GM12878 (cell line): Measurements from ENCODE around the gene ZNF385A.

Experiments used
- ATF2 ChIP-seq: IDR thresholded peaks from 2 replicates; pipeline ENCODE4 v1.6.1; 2012; ENCODE audit warnings: low read length, inconsistent platforms
- CBX3 ChIP-seq: fragments of 200-600 bp; sonication (generic); IDR thresholded peaks from 2 replicates; pipeline ENCODE4 v1.6.1; 2016; ENCODE audit warnings: low read depth, borderline replicate concordance
- CEBPZ ChIP-seq: fragments of 150-350 bp; IDR thresholded peaks from 2 replicates; pipeline ENCODE4 v1.6.1; 2016; ENCODE audit warnings: low read depth, low read length
- CTCF ChIP-seq, 3 experiments: IDR thresholded peaks in 2 of 3; conservative IDR thresholded peaks in 1 of 3; 2 replicates each; pipeline ENCODE4 v1.5.1; 2011; ENCODE audit warnings: low read depth in 3 of 3, low read length in 3 of 3, mild to moderate bottlenecking in 3 of 3, control low read depth in 2 of 3, moderate library complexity in 2 of 3, inconsistent platforms in 1 of 3, mixed read lengths in 1 of 3; ENCODE audit not compliant: control insufficient read depth in 2 of 3, insufficient read depth in 1 of 3; ENCODE audit errors: extremely low read depth in 1 of 3
- GABPA ChIP-seq: IDR thresholded peaks from 2 replicates; pipeline ENCODE4 v1.6.1; 2014; ENCODE audit warnings: antibody characterized with exemption, low read depth, mild to moderate bottlenecking, inconsistent platforms
- NFXL1 ChIP-seq: fragments of 450-650 bp; IDR thresholded peaks from 2 replicates; pipeline ENCODE4 v1.6.1; 2017; ENCODE audit warnings: antibody characterized with exemption, mild to moderate bottlenecking, borderline replicate concordance
- NRF1 ChIP-seq: conservative IDR thresholded peaks from 2 replicates; pipeline ENCODE4 v1.6.1; 2011; ENCODE audit warnings: mild to moderate bottlenecking, low read depth, low read length, improper control_type of control experiment
- REST ChIP-seq: IDR thresholded peaks from 2 replicates; pipeline ENCODE4 v1.6.1; 2012; ENCODE audit warnings: mild to moderate bottlenecking, low read depth, low read length
- SREBF2 ChIP-seq: IDR thresholded peaks from 2 replicates; pipeline ENCODE4 v1.6.1; 2012; ENCODE audit warnings: mild to moderate bottlenecking, low read length
- SUPT20H ChIP-seq: IDR thresholded peaks from 2 replicates; pipeline ENCODE4 v1.6.1; 2011; ENCODE audit warnings: low read depth, mild to moderate bottlenecking, low read length, moderate library complexity, borderline replicate concordance; ENCODE audit not compliant: control insufficient read depth
- TAF1 ChIP-seq: IDR thresholded peaks from 2 replicates; pipeline ENCODE4 v1.6.1; 2011; ENCODE audit warnings: mild to moderate bottlenecking, low read depth, low read length, borderline replicate concordance
- TCF7 ChIP-seq: IDR thresholded peaks from 2 replicates; pipeline ENCODE4 v1.6.1; 2014; ENCODE audit warnings: antibody characterized with exemption, borderline replicate concordance
- ZBTB33 ChIP-seq: fragments of 450-650 bp; IDR thresholded peaks from 2 replicates; pipeline ENCODE4 v1.6.1; 2017; ENCODE audit warnings: mild to moderate bottlenecking
- ZNF24 ChIP-seq: fragments of 450-650 bp; IDR thresholded peaks from 2 replicates; pipeline ENCODE4 v1.6.1; 2017; ENCODE audit warnings: antibody characterized with exemption, mild to moderate bottlenecking

GRCh38 chr12:54426690-54427089 is 42.2 kb upstream of the ZNF385A start:
- TF ChIP-seq CTCF (IDR thresholded peaks at IDR 0.05 in 2 of 3, conservative IDR thresholded peaks at IDR 0.05 in 1 of 3; ENCODE audit: control insufficient read depth in 2 of 3, extremely low read depth in 1 of 3, insufficient read depth in 1 of 3, low read depth in 3 of 3, low read length in 3 of 3) (no peak), GABPA (no peak), ZNF24 (no peak), NFXL1 (no peak), ZBTB33 (no peak), SREBF2 (no peak), NRF1 (no peak), TCF7 (no peak), REST (no peak), SUPT20H (no peak), CBX3 (no peak), CEBPZ (no peak), ATF2 (no peak), TAF1 (no peak)
